Fibroblast of lung (primary cell): Measurements from ENCODE around the gene SLC39A8. TPM values are rescaled to one million over a fixed set of nuclear protein-coding genes. Genes with fewer than 3 reads are reported as not detected.

ENCODE experiments used
- DNase-seq, 2 donors: peaks; one replicate each; pipeline versions ENCODE4 v3.0.0 to v3.0.0-alpha.2; 2010; ENCODE audit warnings: low read depth in 2 of 2
- H2AFZ ChIP-seq: 2 replicates; pipeline ENCODE4 v1.5.1; 2012; ENCODE audit warnings: low read length, control low read depth, inconsistent platforms
- H3K27ac ChIP-seq: 2 replicates; pipeline ENCODE4 v1.5.1; 2011; ENCODE audit warnings: low read length, control low read depth; ENCODE audit not compliant: insufficient read depth
- H3K27me3 ChIP-seq: 2 replicates; pipeline ENCODE4 v1.5.1; 2011; ENCODE audit warnings: mild to moderate bottlenecking, low read length; ENCODE audit not compliant: control insufficient read depth, insufficient read depth
- H3K36me3 ChIP-seq: 2 replicates; pipeline ENCODE4 v1.5.1; 2011; ENCODE audit warnings: low read length; ENCODE audit not compliant: control insufficient read depth, insufficient read depth
- H3K4me1 ChIP-seq: 2 replicates; pipeline ENCODE4 v1.5.1; 2011; ENCODE audit warnings: low read length; ENCODE audit not compliant: control insufficient read depth, insufficient read depth; ENCODE audit errors: extremely low read depth
- H3K4me2 ChIP-seq: 2 replicates; pipeline ENCODE4 v1.5.1; 2011; ENCODE audit warnings: low read length, control low read depth; ENCODE audit not compliant: insufficient read depth; ENCODE audit errors: extremely low read depth
- H3K4me3 ChIP-seq, 4 experiments: fragments of 200-600 bp in 1 of 4; sonication (generic) in 1 of 4; replicated peaks in 1 of 4; 2 replicates each; pipeline ENCODE4 v1.5.1; 2011 to 2016; ENCODE audit warnings: low read length in 4 of 4, low read depth in 3 of 4, mild to moderate bottlenecking in 3 of 4, control low read depth in 2 of 4, inconsistent platforms in 1 of 4, mixed read lengths in 1 of 4; ENCODE audit not compliant: insufficient read depth in 1 of 4; ENCODE audit errors: control extremely low read depth in 1 of 4
- H3K79me2 ChIP-seq: 2 replicates; pipeline ENCODE4 v1.5.1; 2012; ENCODE audit warnings: mild to moderate bottlenecking, low read length, inconsistent platforms; ENCODE audit not compliant: control insufficient read depth, insufficient read depth
- H3K9ac ChIP-seq: 2 replicates; pipeline ENCODE4 v1.5.1; 2011; ENCODE audit warnings: mild to moderate bottlenecking, low read length, control low read depth; ENCODE audit not compliant: insufficient read depth
- H3K9me3 ChIP-seq: 2 replicates; pipeline ENCODE4 v1.5.1; 2012; ENCODE audit warnings: low read depth, low read length; ENCODE audit not compliant: control insufficient read depth, insufficient read depth
- H4K20me1 ChIP-seq: 2 replicates; pipeline ENCODE4 v1.5.1; 2011; ENCODE audit warnings: low read length; ENCODE audit not compliant: control insufficient read depth, insufficient read depth; ENCODE audit errors: extremely low read depth
- CTCF ChIP-seq, 2 donors: IDR thresholded peaks in 1 of 2; conservative IDR thresholded peaks in 1 of 2; 1 replicate in 1 of 2; 2 replicates in 1 of 2; pipeline ENCODE4 v1.5.1; 2011 to 2012; ENCODE audit warnings: low read length in 2 of 2, control low read depth in 1 of 2, inconsistent platforms in 1 of 2, low read depth in 1 of 2, mild to moderate bottlenecking in 1 of 2
- EZH2 ChIP-seq: IDR thresholded peaks from 2 replicates; pipeline ENCODE4 v1.5.1; 2012; ENCODE audit warnings: low read length, control low read depth, mild to moderate bottlenecking; ENCODE audit errors: missing control alignments
- polyA plus RNA-seq, 2 donors: library from polyadenylated mRNA; depleted of rRNA in 1 of 2; stranded (reverse) in 1 of 2; unstranded in 1 of 2; fragments of >200 nt; gene quantifications; 2 replicates each; pipeline ENCODE4 v1.2.1, GENCODE V29; 2011 to 2012; ENCODE audit warnings: missing spikeins in 1 of 2
- total RNA-seq: library from RNA; depleted of rRNA; stranded (reverse); fragments of >200 nt; gene quantifications from 2 replicates; pipeline ENCODE4 v1.2.1, GENCODE V29; 2014

Gene SLC39A8
- total and polyA plus RNA-seq, 2 donors (not counting 1 experiment from before 2014, with no cell fraction given), result 0.72 to 4.5 TPM

DNA sequence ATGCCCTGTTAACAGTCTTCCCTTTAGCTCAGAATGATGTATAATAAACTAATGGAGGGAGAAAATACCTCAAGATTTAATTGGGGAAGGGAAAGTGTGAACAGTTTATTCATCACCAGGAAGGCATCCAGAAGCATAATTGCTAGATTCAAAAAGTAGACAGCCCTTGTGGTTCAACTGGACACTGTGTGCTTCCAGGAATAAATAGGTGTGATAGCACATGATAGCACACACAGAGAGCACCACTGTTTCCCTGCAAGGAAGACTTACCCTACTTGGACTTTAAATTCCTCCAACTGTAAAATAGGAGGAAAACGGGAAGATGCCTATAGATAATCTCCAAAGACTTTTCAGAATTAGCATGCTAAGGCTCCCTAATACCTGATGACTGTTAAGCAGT is 27.8 kb downstream of the SLC39A8 start:
- no peak overlapping the region for H3K4me3 ChIP-seq
- H3K9me3 ChIP-seq, result no peaks in the 10 kb centered on the region
- H3K27me3 ChIP-seq, result no peaks in the 10 kb centered on the region
- H3K36me3 ChIP-seq, result no peaks in the 10 kb centered on the region
- TF ChIP-seq EZH2 (no peak), CTCF (conservative IDR thresholded peaks at IDR 0.05 in 1 of 2, IDR thresholded peaks at IDR 0.05 in 1 of 2; ENCODE audit: low read depth in 1 of 2, low read length in 2 of 2) (no peak)
- H2AFZ ChIP-seq, result no peak overlapping the region
- H3K27ac ChIP-seq, result no peak overlapping the region
- DNase-seq, result no peak
- no peaks in the 10 kb centered on the region for H3K79me2 ChIP-seq
- H3K9ac ChIP-seq, result no peak overlapping the region
- no peak overlapping the region for H3K4me2 ChIP-seq
- no peaks in the 10 kb centered on the region for H4K20me1 ChIP-seq
- no peaks in the 10 kb centered on the region for H3K4me1 ChIP-seq

DNA sequence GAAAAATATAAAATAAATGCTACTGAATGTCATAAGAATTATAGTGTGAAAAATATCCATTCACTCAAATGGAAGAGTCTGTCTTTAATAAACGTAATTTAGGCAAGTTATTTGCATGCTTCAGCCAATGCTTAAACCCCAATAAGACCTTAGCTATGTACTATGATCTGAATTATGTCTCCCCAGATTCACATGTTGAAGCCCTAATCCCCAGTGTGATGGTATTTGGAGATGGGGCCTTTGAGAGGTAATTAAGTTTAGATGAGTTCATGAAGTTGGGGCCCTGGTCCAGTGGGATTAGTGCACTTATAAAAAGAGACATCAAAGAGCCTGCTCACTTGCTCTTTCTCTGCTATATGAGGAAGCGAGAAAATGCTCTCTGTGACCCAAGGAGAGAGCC is 28.7 kb downstream of the SLC39A8 start:
- Histone ChIP-seq H3K9me3 (no peaks in the 10 kb centered on the region), H4K20me1 (no peaks in the 10 kb centered on the region), H3K27me3 (no peaks in the 10 kb centered on the region), H3K27ac (no peak overlapping the region), H3K4me3 (no peak overlapping the region), H3K4me1 (no peaks in the 10 kb centered on the region), H3K4me2 (no peak overlapping the region), H3K9ac (no peak overlapping the region), H3K79me2 (no peaks in the 10 kb centered on the region), H3K36me3 (no peaks in the 10 kb centered on the region), H2AFZ (no peak overlapping the region)
- no peak for DNase-seq
- TF ChIP-seq EZH2 (no peak), CTCF (conservative IDR thresholded peaks at IDR 0.05 in 1 of 2, IDR thresholded peaks at IDR 0.05 in 1 of 2; ENCODE audit: low read depth in 1 of 2, low read length in 2 of 2) (no peak)

DNA sequence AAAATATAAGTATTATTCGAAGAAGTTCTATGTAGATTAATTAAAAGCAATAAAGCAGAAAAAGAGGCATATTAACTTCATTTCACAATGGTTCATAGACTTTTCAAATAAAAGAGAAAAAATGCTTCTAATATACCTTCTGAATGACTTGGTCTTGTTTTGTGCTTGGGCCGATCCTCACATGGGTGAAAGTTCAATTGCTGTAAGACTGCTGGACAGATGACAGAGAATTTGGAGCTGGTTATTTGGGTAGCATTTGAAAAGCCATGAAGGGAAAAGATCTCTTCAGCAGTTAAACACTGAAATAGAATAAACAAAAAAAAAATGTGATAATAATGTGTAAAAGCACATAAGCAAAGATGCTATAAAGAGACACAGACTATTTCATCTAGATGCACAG is 29.8 kb downstream of the SLC39A8 start:
- Histone ChIP-seq H3K36me3 (no peaks in the 10 kb centered on the region), H4K20me1 (no peaks in the 10 kb centered on the region), H3K4me1 (no peaks in the 10 kb centered on the region), H2AFZ (no peak overlapping the region), H3K79me2 (no peaks in the 10 kb centered on the region), H3K4me2 (no peak overlapping the region), H3K27me3 (no peaks in the 10 kb centered on the region), H3K9ac (no peak overlapping the region), H3K4me3 (no peak overlapping the region), H3K27ac (no peak overlapping the region), H3K9me3 (no peaks in the 10 kb centered on the region)
- DNase-seq, result no peak
- TF ChIP-seq CTCF (conservative IDR thresholded peaks at IDR 0.05 in 1 of 2, IDR thresholded peaks at IDR 0.05 in 1 of 2; ENCODE audit: low read depth in 1 of 2, low read length in 2 of 2) (no peak), EZH2 (no peak)
